Measurements from ENCODE around the gene EDIL3. TPM values are rescaled to one million over a fixed set of nuclear protein-coding genes. Genes with fewer than 3 reads are reported as not detected.
A peak's percentile ranks its signal among the peaks of the same experiment; 100 is the strongest.

EDIL3 gene
- total and polyA plus RNA-seq, 2 of the 8 experiments (the other 6 are each of a cell fraction or from before 2014, with no cell fraction given), result 14.7 to 47.2 TPM

GRCh38 chr5:84218546-84218945 lies 166.1 kb downstream of the EDIL3 start:
- Histone ChIP-seq H3K56ac (replicated peaks; ENCODE audit: insufficient read length, low read depth, low read length) (no peak overlapping the region), H4K91ac (replicated peaks; ENCODE audit: insufficient read length, low read length) (no peak overlapping the region), H2BK5ac (ENCODE audit: low read depth, low read length) (0 out of 2 replicates have a peak overlapping the region, but pooled peaks have one; percentile 12), H3K23me2 (ENCODE audit: low read depth, low read length) (no peaks in the 10 kb centered on the region; the same call in 1 of the 2 replicates), H2AK5ac (ENCODE audit: low read depth, low read length) (no peak overlapping the region), H3K23ac (ENCODE audit: insufficient read length) (no peak overlapping the region), H3K14ac (ENCODE audit: insufficient read length) (no peak overlapping the region), H3K36me3 (ENCODE audit: control insufficient read depth in 2 of 4, insufficient read depth in 4 of 4, low read length in 3 of 4) (no peaks in the 10 kb centered on the region; a peak in 1 of 8 replicates), H2BK120ac (replicated peaks; ENCODE audit: low read depth, low read length) (no peak overlapping the region), H3K18ac (ENCODE audit: extremely low read depth, low read length) (no peak overlapping the region), H3K79me2 (ENCODE audit: control insufficient read depth in 1 of 2, insufficient read depth in 2 of 2, low read length in 2 of 2) (no peaks in the 10 kb centered on the region), H2BK12ac (ENCODE audit: low read depth, low read length) (no peak overlapping the region), H3K79me1 (ENCODE audit: low read depth, low read length) (no peaks in the 10 kb centered on the region), H2AFZ (ENCODE audit: low read length) (no peak overlapping the region), H3K27ac (ENCODE audit: low read depth, low read length) (no peak overlapping the region), H2BK15ac (ENCODE audit: low read length) (no peak overlapping the region), H3K9me3 (ENCODE audit: insufficient read depth in 2 of 2, low read depth in 1 of 2, low read length in 1 of 2) (no peaks in the 10 kb centered on the region), H4K5ac (ENCODE audit: insufficient read length, low read depth, low read length) (no peak overlapping the region), H3K4me1 (replicated peaks in 1 of 4; ENCODE audit: control insufficient read depth in 3 of 4, insufficient read depth in 4 of 4, low read length in 3 of 4) (0 out of 7 replicates have a peak, but pooled peaks cover 0 to 2% (median 0%) of the 10 kb centered on the region in 4 experiments), H2BK20ac (ENCODE audit: low read length) (no peak overlapping the region), H3K4ac (replicated peaks; ENCODE audit: insufficient read length, low read depth, low read length) (no peak overlapping the region), H3K4me2 (ENCODE audit: insufficient read depth in 1 of 2, low read depth in 2 of 2, low read length in 2 of 2) (no peak overlapping the region), H3K9ac (replicated peaks in 1 of 4; ENCODE audit: extremely low read depth in 1 of 4, low read depth in 3 of 4, low read length in 3 of 4) (no peak overlapping the region), H3K27me3 (replicated peaks in 1 of 4; ENCODE audit: control insufficient read depth in 3 of 4, extremely low read depth in 1 of 4, insufficient read depth in 3 of 4, low read length in 3 of 4) (no peaks in the 10 kb centered on the region), H4K8ac (ENCODE audit: extremely low read depth, insufficient read depth, low read length) (0 out of 2 replicates have a peak overlapping the region, but pooled peaks have one; percentile 28), H3K4me3 (ENCODE audit: extremely low read depth in 1 of 4, insufficient read depth in 2 of 4, low read depth in 3 of 4, low read length in 4 of 4) (no peak overlapping the region), H4K20me1 (replicated peaks in 1 of 2; ENCODE audit: control insufficient read depth in 1 of 2, insufficient read depth in 2 of 2, low read length in 2 of 2) (no peaks in the 10 kb centered on the region)
- DNase-seq (ENCODE audit: low read depth in 1 of 2, low spot score in 2 of 2), result no peak
- no peak for TF ChIP-seq CHD2 (IDR thresholded peaks at IDR 0.05; ENCODE audit: low read length)
- TF ChIP-seq TEAD4 (IDR thresholded peaks at IDR 0.05; ENCODE audit: low read depth, low read length), result no peak
- no peak for TF ChIP-seq SUZ12 (IDR thresholded peaks at IDR 0.05; ENCODE audit: low read length)
- no peak for TF ChIP-seq SP1 (IDR thresholded peaks at IDR 0.05; ENCODE audit: low read depth, low read length)
- TF ChIP-seq, protein P1, sequence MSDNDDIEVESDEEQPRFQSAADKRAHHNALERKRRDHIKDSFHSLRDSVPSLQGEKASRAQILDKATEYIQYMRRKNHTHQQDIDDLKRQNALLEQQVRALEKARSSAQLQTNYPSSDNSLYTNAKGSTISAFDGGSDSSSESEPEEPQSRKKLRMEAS (IDR thresholded peaks at IDR 0.05), result no peak
- TF ChIP-seq BRCA1 (IDR thresholded peaks at IDR 0.05; ENCODE audit: low read depth, low read length), result no peak
- TF ChIP-seq NANOG (IDR thresholded peaks at IDR 0.05; ENCODE audit: insufficient read depth, low read depth, low read length, poor library complexity, severe bottlenecking), result no peak
- no peak for TF ChIP-seq FOSL1 (IDR thresholded peaks at IDR 0.05; ENCODE audit: insufficient read depth, low read depth, low read length)
- no peak for TF ChIP-seq CHD1 (IDR thresholded peaks at IDR 0.05; ENCODE audit: low read depth, low read length)
- no peak for TF ChIP-seq EGR1 (IDR thresholded peaks at IDR 0.05; ENCODE audit: borderline replicate concordance, low read depth, low read length)
- no peak for TF ChIP-seq SIRT6 (IDR thresholded peaks at IDR 0.05; ENCODE audit: low read length)
- TF ChIP-seq YY1 (IDR thresholded peaks at IDR 0.05; ENCODE audit: low read depth, low read length), result no peak
- TF ChIP-seq RXRA (IDR thresholded peaks at IDR 0.05; ENCODE audit: insufficient read depth, low read depth, low read length), result no peak
- no peak for TF ChIP-seq ZNF274 (IDR thresholded peaks at IDR 0.05; ENCODE audit: borderline replicate concordance, extremely low read depth, low read length)
- FAIRE-seq, result no peak
- POLR2A ChIA-PET (ENCODE audit: partially characterized antibody), result no interaction called here
- 84% methylated on average over 5 of the region's 5 CpGs; no CpG with 5 or more reads in 1 of the 2 experiments for WGBS, 2 experiments (ENCODE audit: extremely low coverage in 1 of 2, insufficient coverage in 1 of 2, insufficient read length in 1 of 2, insufficient replicate concordance in 2 of 2, low coverage in 1 of 2, low lambda C conversion rate in 2 of 2, missing lambda C conversion rate in 1 of 2)
- CTCF ChIA-PET (ENCODE audit: partially characterized antibody), result no interaction called here

Data from H1 (cell line).